Panc1 (cell line): ENCODE results near the gene DDX49. TPM values are rescaled to one million over a fixed set of nuclear protein-coding genes. Genes with fewer than 3 reads are reported as not detected.

Source experiments
- ATAC-seq: fragments of 200-7000 bp; cut with Tn5 transposase; 2 replicates; pipeline ENCODE4 v1.9.1; 2020; ENCODE audit warnings: mild to moderate bottlenecking, moderate library complexity
- BruUV-seq: library from RNA; stranded (reverse); fragments of 400-500 nt; replicated peaks from 2 replicates; lab custom pipeline; 2021; lab: Mats Ljungman, UMichigan
- CTCF ChIA-PET: fragments of 300-600 bp; sonication (Branson Sonifier 250); formaldehyde crosslinking; loops from one replicate; lab custom pipeline; 2022; ENCODE audit warnings: antibody characterized with exemption; lab: Charles Lee
- POLR2A ChIA-PET: fragments of 300-600 bp; sonication (Branson Sonifier 250); formaldehyde crosslinking; loops from one replicate; lab custom pipeline; 2022; ENCODE audit warnings: antibody characterized with exemption; lab: Charles Lee
- DNase-seq: peaks from one replicate; pipeline ENCODE4 v3.0.0-alpha.2; 2010; ENCODE audit warnings: low read depth, low spot score
- H3K27ac ChIP-seq: 2 replicates; pipeline ENCODE4 v1.5.1; 2011; ENCODE audit warnings: mild to moderate bottlenecking, low read length, inconsistent platforms
- H3K27me3 ChIP-seq: fragments of 200-500 bp; sonication (Bioruptor generic); 2 replicates; pipeline ENCODE4 v1.6.0; 2014; ENCODE audit warnings: low read length, inconsistent platforms; ENCODE audit not compliant: control insufficient read depth, insufficient read depth
- H3K36me3 ChIP-seq: fragments of 200-500 bp; sonication (Bioruptor generic); 2 replicates; pipeline ENCODE4 v1.5.1; 2014; ENCODE audit warnings: inconsistent platforms, mild to moderate bottlenecking, low read length, moderate library complexity; ENCODE audit not compliant: control insufficient read depth, insufficient read depth
- H3K4me1 ChIP-seq: 2 replicates; pipeline ENCODE4 v1.5.1; 2011; ENCODE audit warnings: inconsistent platforms, mild to moderate bottlenecking, low read length, moderate library complexity; ENCODE audit not compliant: control insufficient read depth, insufficient read depth
- H3K4me3 ChIP-seq, 2 experiments: 2 replicates each; pipeline ENCODE4 v1.5.1; 2011 to 2012; ENCODE audit warnings: low read depth in 2 of 2, low read length in 2 of 2, mild to moderate bottlenecking in 2 of 2, inconsistent platforms in 1 of 2, moderate library complexity in 1 of 2
- H3K9me3 ChIP-seq: fragments of 200-500 bp; sonication (Bioruptor generic); 2 replicates; pipeline ENCODE4 v1.5.1; 2014; ENCODE audit warnings: low read depth, mild to moderate bottlenecking, inconsistent platforms, low read length, moderate library complexity; ENCODE audit not compliant: control insufficient read depth, insufficient read depth
- CTCF ChIP-seq: fragments of 450-650 bp; IDR thresholded peaks from 2 replicates; pipeline ENCODE4 v1.5.1; 2017; ENCODE audit warnings: mild to moderate bottlenecking
- POLR2AphosphoS5 ChIP-seq: IDR thresholded peaks from 2 replicates; pipeline ENCODE4 v1.6.1; 2012; ENCODE audit warnings: mild to moderate bottlenecking, low read depth, low read length, moderate library complexity
- REST ChIP-seq, 2 experiments: IDR thresholded peaks; 2 replicates each; pipeline ENCODE4 v1.6.1; 2011 to 2012; ENCODE audit warnings: low read depth in 2 of 2, control low read depth in 1 of 2, low read length in 1 of 2, mild to moderate bottlenecking in 1 of 2, moderate library complexity in 1 of 2; ENCODE audit not compliant: insufficient read depth in 1 of 2
- SIN3A ChIP-seq: IDR thresholded peaks from 2 replicates; pipeline ENCODE4 v1.6.1; 2012; ENCODE audit warnings: low read depth, mild to moderate bottlenecking, low read length, moderate library complexity, borderline replicate concordance; ENCODE audit not compliant: insufficient read depth
- TCF7L2 ChIP-seq: IDR thresholded peaks from 2 replicates; pipeline ENCODE4 v1.6.1; 2011; ENCODE audit warnings: mild to moderate bottlenecking, low read depth, low read length, inconsistent platforms
- in situ Hi-C: cut with HindIII; loops from 2 replicates; pipeline ENCODE4 v1.10.0; 2016; ENCODE audit warnings: low sequenced_read_pairs, low pct_unique_long_range_greater_than_20kb
- intact Hi-C: fragments of 100-400 bp; cut with micrococcal nuclease; formaldehyde crosslinking; loops from one replicate; pipeline ENCODE4 v1.10.0; 2022; ENCODE audit not compliant: unreplicated experiment
- total RNA-seq: library from RNA; stranded (reverse); gene quantifications from one replicate; pipeline ENCODE4 v1.2.1, GENCODE V29; 2021; ENCODE audit not compliant: unreplicated experiment

Gene DDX49
- total RNA-seq, 1 experiment from 2014 or later = 41.5 TPM

- Histone ChIP-seq H3K4me1 (peaks cover 5% of the 10 kb centered on the region), H3K9me3 (no peaks in the 10 kb centered on the region), H3K27me3 (no peaks in the 10 kb centered on the region), H3K27ac (no peak overlapping the region), H3K4me3 (no peak overlapping the region), H3K36me3 (peaks cover 2% of the 10 kb centered on the region; the same call in 1 of the 2 replicates)
- TF ChIP-seq POLR2AphosphoS5 (no peak), SIN3A (no peak), REST (IDR thresholded peaks at IDR 0.05; ENCODE audit: insufficient read depth in 1 of 2, low read depth in 2 of 2, low read length in 1 of 2) (no peak), CTCF (no peak), TCF7L2 (no peak)
- ChIA-PET POLR2A (interaction anchor here (0.5 kb wide), 1 partner anchor 41 kb away, joined by 3 read pairs; no protein-coding TSS in a partner anchor), CTCF (interaction anchor here (0.7 kb wide), 1 partner anchor 30 kb away, joined by 6 read pairs; no protein-coding TSS in a partner anchor)
- DNase-seq (no peak), ATAC-seq (no peak)
- no TSS peak for BruUV-seq
- intact Hi-C loops (no loop called here), in situ Hi-C loops (no loop called here)
Observed at GRCh38 chr19:18942692-18943091, 23.2 kb downstream of the DDX49 start.

GRCh38 chr19:18943465-18943864 is 23.9 kb downstream of the DDX49 start:
- no peak overlapping the region for H3K4me3 ChIP-seq
- TF ChIP-seq POLR2AphosphoS5 (no peak), REST (IDR thresholded peaks at IDR 0.05; ENCODE audit: insufficient read depth in 1 of 2, low read depth in 2 of 2, low read length in 1 of 2) (no peak), SIN3A (no peak), CTCF (no peak)
- intact Hi-C loops (no loop called here), in situ Hi-C loops (no loop called here)
- H3K36me3 ChIP-seq = peaks cover 2% of the 10 kb centered on the region; the same call in 1 of the 2 replicates
- BruUV-seq = no TSS peak
- POLR2A ChIA-PET = no interaction called here
- H3K9me3 ChIP-seq = no peaks in the 10 kb centered on the region
- DNase-seq (no peak), ATAC-seq (no peak)
- no peak overlapping the region for H3K27ac ChIP-seq
- CTCF ChIA-PET = no interaction called here
- peaks cover 5% of the 10 kb centered on the region for H3K4me1 ChIP-seq
- H3K27me3 ChIP-seq = no peaks in the 10 kb centered on the region
